ENCODE measurements around the gene MFN2. TPM values are rescaled to one million over a fixed set of nuclear protein-coding genes. Genes with fewer than 3 reads are reported as not detected.
A peak's percentile ranks its signal among the peaks of the same experiment; 100 is the strongest.
"Not testable (repeated sequence)": the region's sequence is repeated elsewhere in the genome, so short reads cannot be mapped to it uniquely, and the experiment has no call there.

Gene MFN2
- total RNA-seq (26.6 TPM), polyA plus RNA-seq (88.6 TPM)

DNA sequence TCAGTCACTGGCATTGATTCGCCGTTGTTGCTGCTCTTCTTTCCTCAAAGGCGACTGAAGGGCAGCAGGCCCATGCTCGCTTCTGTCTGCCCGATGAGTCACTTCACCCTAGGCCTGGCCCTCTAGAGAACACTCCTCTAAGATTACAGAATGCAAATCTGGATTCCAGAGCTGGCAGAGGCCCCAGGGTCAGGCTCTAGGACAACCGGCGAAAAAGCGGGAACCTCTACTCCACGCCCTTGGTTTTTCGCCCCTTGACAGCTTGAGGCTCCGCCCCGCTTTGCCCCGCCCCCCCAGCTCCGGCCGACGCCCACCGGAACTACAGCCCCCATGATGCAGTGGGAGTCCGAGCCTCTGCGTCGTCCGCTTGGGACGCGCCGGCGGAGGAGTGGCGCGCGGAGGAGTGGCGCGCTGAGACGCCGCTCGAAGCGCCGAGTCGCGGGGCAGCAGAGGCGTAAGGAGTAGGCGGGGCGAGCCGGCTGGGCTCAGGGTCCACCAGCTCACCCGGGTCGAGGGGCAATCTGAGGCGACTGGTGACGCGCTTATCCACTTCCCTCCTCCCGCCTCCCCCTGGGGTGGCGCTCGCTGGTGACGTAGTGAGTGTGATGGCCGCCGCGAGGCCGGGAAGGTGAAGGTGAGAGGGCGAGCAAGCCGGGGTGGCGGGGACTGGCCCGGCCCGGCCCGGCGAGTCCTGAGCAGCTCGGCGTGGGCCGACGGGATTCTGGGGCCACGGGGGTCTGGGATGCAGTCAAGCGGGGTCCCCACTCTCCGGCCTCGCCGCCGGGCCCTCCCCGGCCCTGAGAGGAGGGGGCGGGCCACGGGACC is at the start of gene MFN2:
Gene MFN2, plus strand, starts transcription at position 594 of the 825 bp plus-strand sequence. CDS start 8,725 bp downstream, outside the sequence.
- peak within 1 kb of the TSS; percentile 69 for H3K4me3 ChIP-seq (ENCODE audit: low read depth, low read length)
- peak within 1 kb of the TSS; percentile 94 for H3K27ac ChIP-seq (ENCODE audit: low read depth)
- under 1% methylated on average over 74 of the region's 74 CpGs for WGBS
- peaks cover 2% of the 10 kb centered on the region for H3K36me3 ChIP-seq (ENCODE audit: insufficient read depth)
- H3K4me1 ChIP-seq (ENCODE audit: insufficient read depth) = no peaks in the 10 kb centered on the region
- DNase-seq (ENCODE audit: extremely low spot score) = peak; percentile 79

DNA sequence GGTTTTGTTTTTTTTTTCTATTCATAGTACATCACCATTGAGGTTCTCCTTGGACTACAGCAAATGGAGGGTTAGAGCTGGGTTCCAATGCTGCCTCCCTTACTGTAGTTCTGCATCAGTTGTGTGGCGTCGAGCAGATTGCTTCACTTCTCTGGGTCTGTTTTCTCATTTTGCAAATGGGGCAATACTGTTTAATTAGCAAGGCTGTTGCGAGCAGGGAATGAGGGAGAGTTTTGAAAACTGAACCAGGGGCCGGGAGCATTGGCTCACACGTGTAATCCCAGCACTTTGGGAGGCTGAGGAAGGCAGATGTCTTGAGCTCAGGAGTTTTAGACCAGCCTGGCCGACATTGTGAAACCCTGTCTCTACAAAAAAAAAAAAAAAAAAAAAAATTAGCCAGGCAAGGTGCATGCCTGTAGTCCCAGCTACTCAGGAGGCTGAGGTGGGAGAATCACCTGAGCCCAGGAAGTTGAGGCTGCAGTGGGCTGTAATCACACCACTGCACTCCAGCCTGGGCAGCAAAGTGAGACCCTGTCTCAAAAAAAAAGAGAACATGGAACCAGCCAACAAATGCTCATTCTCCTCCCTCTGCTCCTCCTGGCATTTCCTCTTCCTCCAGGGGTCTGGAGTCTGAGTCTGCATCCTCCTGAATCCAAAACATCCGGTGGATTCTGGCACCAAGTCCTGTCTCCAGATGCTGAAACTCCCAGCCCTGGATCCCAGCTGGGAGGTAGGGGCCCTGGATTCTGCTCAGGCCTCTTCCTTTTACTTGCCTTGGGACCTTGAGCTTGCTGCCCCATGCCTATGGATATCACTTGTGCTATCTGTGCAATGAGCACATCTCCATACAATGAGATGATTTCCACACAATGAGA is 49.4 kb upstream of the MFN2 start:
- H3K27ac ChIP-seq (ENCODE audit: low read depth) = no peak overlapping the region
- 48% methylated on average over 7 of the region's 7 CpGs for WGBS
- DNase-seq (ENCODE audit: extremely low spot score) = no peak
- no peak overlapping the region for H3K4me3 ChIP-seq (ENCODE audit: low read depth, low read length)
- H3K4me1 ChIP-seq (ENCODE audit: insufficient read depth) = no peaks in the 10 kb centered on the region
- no peaks in the 10 kb centered on the region for H3K36me3 ChIP-seq (ENCODE audit: insufficient read depth)

DNA sequence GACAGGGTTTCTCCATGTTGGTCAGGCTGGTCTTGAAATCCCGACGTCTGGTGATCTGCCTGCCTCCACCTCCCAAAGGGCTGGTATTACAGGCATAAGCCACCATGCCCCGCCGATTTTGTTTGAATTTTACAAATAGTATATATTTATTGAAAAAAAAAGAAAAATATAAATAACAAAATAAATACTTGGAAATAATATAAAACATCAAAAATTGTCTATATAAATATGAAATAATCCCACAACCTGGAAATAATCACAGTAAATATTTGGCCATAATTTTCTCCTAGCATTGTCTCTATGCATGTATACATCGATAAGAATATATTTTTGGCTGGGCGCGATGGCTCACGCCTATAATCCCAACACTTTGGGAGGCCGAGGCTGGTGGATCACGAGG is 48.4 kb upstream of the MFN2 start:
- no peak overlapping the region for H3K4me3 ChIP-seq (ENCODE audit: low read depth, low read length)
- 91% methylated on average over 10 of the region's 10 CpGs for WGBS

DNA sequence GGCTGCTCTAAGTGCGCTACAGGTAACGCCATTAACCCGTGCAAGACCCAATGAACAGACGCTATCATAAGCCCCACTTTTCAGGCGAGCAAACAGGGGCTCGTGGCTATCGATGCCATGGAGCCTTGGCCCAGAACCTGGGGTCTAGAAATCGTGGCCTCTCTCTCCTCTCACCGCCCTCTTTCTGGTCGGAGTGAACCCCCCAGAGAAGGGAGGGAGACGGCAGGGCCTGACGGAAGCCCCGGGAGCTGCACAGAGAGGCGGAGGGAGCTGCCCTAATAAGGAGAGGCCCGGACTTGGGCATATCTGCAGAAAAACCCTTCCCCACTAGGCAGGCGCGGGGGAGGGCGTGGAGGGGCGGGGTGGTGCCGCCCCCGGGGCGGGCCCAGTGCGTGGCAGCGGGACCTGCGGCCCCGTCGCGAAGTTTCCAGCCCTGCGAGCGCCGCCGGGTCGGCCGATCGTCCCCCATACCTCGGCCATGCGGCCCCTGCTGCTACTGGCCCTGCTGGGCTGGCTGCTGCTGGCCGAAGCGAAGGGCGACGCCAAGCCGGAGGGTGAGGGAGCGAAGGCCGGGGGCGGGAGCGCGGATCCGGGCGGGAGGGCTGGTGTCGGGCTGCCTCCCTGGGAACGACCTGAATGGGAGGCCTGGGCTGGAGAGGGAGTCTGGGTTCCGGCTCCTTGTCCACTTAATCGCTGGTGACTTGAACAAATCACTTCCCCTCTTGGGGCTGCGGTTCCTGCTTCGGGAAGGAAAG is 45.8 kb upstream of the MFN2 start, which contains the start of gene PLOD1:
Gene PLOD1, plus strand, starts transcription at position 416 of the 755 bp plus-strand sequence. Its CDS starts 63 bp downstream, at position 479.
- H3K4me1 ChIP-seq (ENCODE audit: insufficient read depth) = no peaks in the 10 kb centered on the region
- DNase-seq (ENCODE audit: extremely low spot score) = peak; percentile 74
- WGBS = under 1% methylated on average over 55 of the region's 55 CpGs

More for the DNA sequence above, 48.4 kb upstream of the MFN2 start:
- no peak for DNase-seq (ENCODE audit: extremely low spot score)
- Histone ChIP-seq H3K4me1 (ENCODE audit: insufficient read depth) (no peaks in the 10 kb centered on the region), H3K36me3 (ENCODE audit: insufficient read depth) (no peaks in the 10 kb centered on the region), H3K27ac (ENCODE audit: low read depth) (no peak overlapping the region)

DNA sequence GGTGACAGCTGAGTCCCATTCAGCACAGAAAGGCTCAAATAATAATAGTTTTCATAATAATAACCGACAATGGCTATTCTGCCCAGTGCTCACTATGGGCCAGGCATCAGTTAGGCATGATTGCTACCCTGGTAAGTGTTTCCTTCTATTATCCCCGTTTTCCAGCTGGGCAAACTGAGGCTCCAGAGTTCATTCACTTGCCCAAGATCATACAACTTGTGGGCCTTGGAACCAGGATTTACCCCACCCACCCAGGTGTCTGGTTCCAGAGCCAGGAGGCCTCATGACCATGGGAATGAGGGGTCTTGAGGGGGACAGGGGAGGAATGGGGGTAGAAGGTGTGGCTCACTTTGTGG is 45.2 kb upstream of the MFN2 start:
- H3K4me3 ChIP-seq (ENCODE audit: low read depth, low read length) = peak overlapping the region; percentile 65
- no peaks in the 10 kb centered on the region for H3K4me1 ChIP-seq (ENCODE audit: insufficient read depth)
- 11% methylated on average over 2 of the region's 2 CpGs for WGBS
- no peaks in the 10 kb centered on the region for H3K36me3 ChIP-seq (ENCODE audit: insufficient read depth)
- H3K27ac ChIP-seq (ENCODE audit: low read depth) = no peak overlapping the region
- DNase-seq (ENCODE audit: extremely low spot score) = no peak

More for the DNA sequence above, 45.8 kb upstream of the MFN2 start, which contains the start of gene PLOD1:
- peak within 1 kb of the TSS; percentile 65 for H3K4me3 ChIP-seq (ENCODE audit: low read depth, low read length)
- H3K36me3 ChIP-seq (ENCODE audit: insufficient read depth) = no peaks in the 10 kb centered on the region
- H3K27ac ChIP-seq (ENCODE audit: low read depth) = peak within 1 kb of the TSS; percentile 57

DNA sequence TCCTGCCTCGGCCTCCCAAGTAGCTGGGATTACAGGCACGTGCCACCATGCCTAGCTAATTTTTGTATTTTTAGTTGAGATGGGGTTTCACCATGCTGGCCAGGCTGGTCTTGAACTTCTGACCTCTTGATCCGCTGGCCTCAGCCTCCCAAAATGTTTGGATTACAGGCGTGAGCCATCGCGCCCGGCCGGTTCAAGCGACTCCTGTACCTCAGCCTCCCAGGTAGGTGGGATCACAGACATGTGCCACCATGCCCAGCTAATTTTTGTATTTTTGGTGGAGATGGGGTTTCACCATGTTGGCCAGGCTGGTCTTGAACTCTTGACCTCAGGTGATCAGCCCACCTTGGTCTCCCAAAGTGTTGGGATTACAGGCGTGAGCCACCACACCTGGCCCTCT is 44.5 kb upstream of the MFN2 start:
- WGBS = 88% methylated on average over 10 of the region's 10 CpGs
- H3K4me1 ChIP-seq (ENCODE audit: insufficient read depth); H3K27ac ChIP-seq (ENCODE audit: low read depth); H3K4me3 ChIP-seq (ENCODE audit: low read depth, low read length); H3K36me3 ChIP-seq (ENCODE audit: insufficient read depth); DNase-seq (ENCODE audit: extremely low spot score): not testable (repeated sequence)

DNA sequence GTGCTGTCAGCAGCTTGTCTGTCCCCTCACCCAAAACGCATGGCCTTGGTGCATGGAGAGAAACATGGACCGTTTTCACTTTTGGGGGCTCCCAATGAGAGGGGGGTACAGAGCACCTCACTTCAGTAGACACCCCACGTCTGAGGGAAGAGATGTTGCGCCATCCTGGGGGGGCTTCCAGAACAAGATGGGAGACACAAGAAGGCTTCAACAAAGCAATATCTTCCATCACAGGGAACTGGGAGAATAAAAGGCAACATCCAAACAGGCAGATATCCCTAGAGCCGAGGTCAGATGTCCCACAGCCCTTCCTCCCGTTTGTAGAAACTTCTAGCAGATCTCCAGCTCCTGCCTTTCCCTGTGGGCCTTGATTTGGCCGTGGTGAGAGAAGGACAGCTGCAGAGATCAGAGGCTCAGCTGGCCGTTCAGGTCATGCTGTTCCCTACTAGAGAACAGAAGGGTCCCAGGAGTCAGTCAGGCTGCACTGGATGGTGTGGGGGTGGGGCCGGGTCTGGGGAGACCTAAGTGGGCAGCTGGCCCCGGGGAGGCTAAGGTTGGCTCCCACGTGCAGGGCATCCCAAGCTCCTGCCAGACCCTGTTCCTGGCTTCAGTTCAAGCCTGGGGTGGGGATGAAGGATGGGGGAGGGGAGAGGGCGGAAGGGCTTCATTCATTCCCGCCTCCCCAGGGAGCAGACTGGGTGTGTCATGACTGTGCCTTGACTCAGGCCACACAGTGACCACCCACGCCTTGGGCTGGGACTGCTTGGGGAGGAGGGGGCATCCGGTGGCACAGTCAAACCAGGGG is 41.3 kb upstream of the MFN2 start:
- DNase-seq (ENCODE audit: extremely low spot score) = no peak
- H3K27ac ChIP-seq (ENCODE audit: low read depth) = no peak overlapping the region
- no peak overlapping the region for H3K4me3 ChIP-seq (ENCODE audit: low read depth, low read length)
- H3K4me1 ChIP-seq (ENCODE audit: insufficient read depth) = no peaks in the 10 kb centered on the region
- H3K36me3 ChIP-seq (ENCODE audit: insufficient read depth) = no peaks in the 10 kb centered on the region
- 57% methylated on average over 15 of the region's 15 CpGs for WGBS

DNA sequence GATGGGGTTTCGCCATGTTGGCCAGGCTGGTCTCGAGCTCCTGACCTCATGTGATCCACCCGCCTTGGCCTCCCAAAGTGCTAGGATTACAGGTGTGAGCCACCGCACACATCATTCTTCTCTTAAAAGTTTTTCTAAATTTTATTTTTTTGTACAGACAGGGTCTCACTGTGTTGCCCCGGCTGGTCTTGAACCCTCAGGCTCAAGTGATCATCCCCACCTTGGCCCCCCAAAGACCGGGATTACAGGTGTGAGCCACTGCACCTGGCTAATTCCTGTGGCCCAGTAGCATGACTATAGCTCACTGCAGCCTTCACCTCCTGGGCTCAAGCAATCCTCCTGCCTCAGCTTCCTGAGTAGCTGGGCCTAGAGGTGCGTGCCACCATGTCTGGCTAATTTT is 40.5 kb upstream of the MFN2 start:
- H3K27ac ChIP-seq (ENCODE audit: low read depth); H3K4me3 ChIP-seq (ENCODE audit: low read depth, low read length); H3K4me1 ChIP-seq (ENCODE audit: insufficient read depth); DNase-seq (ENCODE audit: extremely low spot score); H3K36me3 ChIP-seq (ENCODE audit: insufficient read depth): not testable (repeated sequence)
- 96% methylated on average over 7 of the region's 7 CpGs for WGBS

DNA sequence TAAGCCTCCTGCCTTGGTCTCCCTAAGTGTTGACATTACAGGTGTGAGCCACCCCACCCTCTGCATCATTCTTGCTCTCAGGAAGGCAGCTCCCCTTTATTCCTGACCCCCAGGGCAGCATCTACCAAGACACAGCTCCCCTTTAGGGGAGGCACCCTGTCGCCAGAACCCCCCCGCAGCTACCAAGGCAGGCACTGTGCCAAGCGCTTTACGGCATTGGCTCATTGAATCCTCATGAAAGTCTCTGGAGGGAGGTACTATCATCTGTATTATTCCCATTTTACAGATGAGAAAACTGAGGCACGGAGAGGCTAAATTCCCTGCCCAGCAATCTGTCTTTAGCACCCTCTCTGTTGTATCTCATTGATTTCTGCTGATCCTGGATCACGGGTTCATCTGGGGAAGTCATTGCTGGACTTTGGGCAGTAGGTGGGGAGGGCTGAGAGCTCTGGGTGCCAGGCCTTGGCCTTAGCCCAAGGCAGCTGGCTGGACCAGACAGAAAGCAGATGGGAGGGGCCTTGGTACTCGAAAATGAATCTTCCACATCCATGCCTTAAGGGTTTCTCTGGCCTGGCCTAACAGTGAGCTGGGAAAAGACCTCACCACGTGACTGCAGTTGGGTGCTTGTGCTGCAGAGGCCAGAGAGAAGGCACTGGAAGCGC is 39.9 kb upstream of the MFN2 start:
- Histone ChIP-seq H3K36me3 (ENCODE audit: insufficient read depth) (no peaks in the 10 kb centered on the region), H3K27ac (ENCODE audit: low read depth) (no peak overlapping the region), H3K4me1 (ENCODE audit: insufficient read depth) (no peaks in the 10 kb centered on the region), H3K4me3 (ENCODE audit: low read depth, low read length) (no peak overlapping the region)
- no peak for DNase-seq (ENCODE audit: extremely low spot score)
- 69% methylated on average over 9 of the region's 9 CpGs for WGBS

DNA sequence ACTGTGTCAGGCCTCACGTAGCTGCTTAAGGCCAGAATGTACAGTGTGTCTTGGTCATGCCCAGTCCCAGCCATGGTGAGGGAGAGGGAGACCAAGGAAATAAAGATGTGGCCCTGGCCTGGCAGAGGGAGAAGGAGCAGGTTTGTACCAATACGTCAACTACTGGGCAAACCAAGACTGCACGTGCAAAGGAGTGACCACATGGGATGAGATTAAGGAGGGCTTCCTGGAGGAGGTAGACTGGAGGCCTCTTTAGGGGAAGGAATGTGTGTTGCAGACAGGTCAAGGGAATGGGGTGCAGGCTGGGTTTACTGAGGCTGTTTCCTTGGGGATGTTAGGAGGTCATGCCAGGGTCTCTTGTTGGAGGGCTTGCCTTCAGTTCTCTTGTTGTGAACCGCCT is 38.0 kb upstream of the MFN2 start:
- Histone ChIP-seq H3K36me3 (ENCODE audit: insufficient read depth) (no peaks in the 10 kb centered on the region), H3K4me3 (ENCODE audit: low read depth, low read length) (no peak overlapping the region), H3K4me1 (ENCODE audit: insufficient read depth) (no peaks in the 10 kb centered on the region), H3K27ac (ENCODE audit: low read depth) (no peak overlapping the region)
- 80% methylated on average over 4 of the region's 4 CpGs for WGBS
- DNase-seq (ENCODE audit: extremely low spot score) = no peak

DNA sequence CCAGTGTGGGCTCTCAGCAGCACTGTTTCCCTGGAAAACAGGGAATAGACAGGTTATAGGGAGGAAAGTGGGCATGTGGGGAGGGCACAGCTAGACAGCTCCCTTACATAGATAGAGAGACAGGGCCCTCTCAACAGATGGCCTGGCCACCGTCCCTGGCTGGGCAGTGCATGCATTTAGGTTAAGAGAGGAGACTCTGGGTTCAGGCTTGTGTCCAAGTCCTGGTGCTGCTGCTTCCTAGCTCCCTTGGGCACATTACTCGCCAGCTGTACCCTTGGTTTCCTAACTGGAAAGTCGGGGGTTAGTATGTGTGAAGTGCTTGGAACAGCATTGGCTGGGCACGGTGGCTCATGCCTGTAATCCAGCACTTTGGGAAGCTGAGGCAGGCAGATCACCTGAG is 36.6 kb upstream of the MFN2 start:
- Histone ChIP-seq H3K4me3 (ENCODE audit: low read depth, low read length) (no peak overlapping the region), H3K4me1 (ENCODE audit: insufficient read depth) (no peaks in the 10 kb centered on the region), H3K36me3 (ENCODE audit: insufficient read depth) (no peaks in the 10 kb centered on the region), H3K27ac (ENCODE audit: low read depth) (no peak overlapping the region)
- DNase-seq (ENCODE audit: extremely low spot score) = no peak
- 84% methylated on average over 4 of the region's 4 CpGs for WGBS

DNA sequence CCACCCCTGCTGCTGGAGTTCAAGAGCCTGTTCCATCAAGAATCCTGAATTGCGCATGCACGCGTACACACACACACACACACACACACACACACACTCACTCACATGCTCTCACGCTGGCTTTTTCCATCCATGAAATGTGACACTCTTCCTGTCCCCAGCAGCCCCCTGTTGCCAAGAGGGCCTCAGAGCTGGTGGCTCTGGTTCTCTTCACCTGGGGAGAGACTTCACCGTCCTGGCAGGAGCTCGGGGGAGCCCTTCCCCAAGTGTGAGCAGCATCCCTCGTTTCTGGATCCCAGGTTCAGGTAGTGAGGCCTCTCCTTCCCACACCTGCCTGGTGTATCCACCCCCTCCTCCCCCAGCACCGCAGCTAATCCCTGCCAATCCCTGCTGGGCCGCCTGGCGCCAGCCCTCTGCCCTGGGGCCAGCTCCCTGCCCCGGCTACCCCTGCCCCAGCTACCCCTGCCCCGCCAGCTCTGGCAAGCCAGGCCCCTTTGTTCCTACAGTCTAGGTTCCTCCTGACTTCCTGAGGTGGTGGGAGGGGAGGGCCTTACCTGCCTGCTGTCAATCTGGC is 35.8 kb upstream of the MFN2 start:
- H3K4me1 ChIP-seq (ENCODE audit: insufficient read depth) = no peaks in the 10 kb centered on the region
- H3K36me3 ChIP-seq (ENCODE audit: insufficient read depth) = no peaks in the 10 kb centered on the region
- no peak overlapping the region for H3K4me3 ChIP-seq (ENCODE audit: low read depth, low read length)
- DNase-seq (ENCODE audit: extremely low spot score) = peak; percentile 60
- 54% methylated on average over 12 of the region's 12 CpGs for WGBS
- no peak overlapping the region for H3K27ac ChIP-seq (ENCODE audit: low read depth)

Measured in urinary bladder (tissue), 4 donors.